GM18526 (cell line): ENCODE measurements around the gene RYK.

Experiments
- POLR2A ChIP-seq: IDR thresholded peaks from 3 replicates; pipeline ENCODE4 v1.6.1; 2011; ENCODE audit not compliant: insufficient read length; ENCODE audit errors: extremely low read depth

RYK gene

DNA sequence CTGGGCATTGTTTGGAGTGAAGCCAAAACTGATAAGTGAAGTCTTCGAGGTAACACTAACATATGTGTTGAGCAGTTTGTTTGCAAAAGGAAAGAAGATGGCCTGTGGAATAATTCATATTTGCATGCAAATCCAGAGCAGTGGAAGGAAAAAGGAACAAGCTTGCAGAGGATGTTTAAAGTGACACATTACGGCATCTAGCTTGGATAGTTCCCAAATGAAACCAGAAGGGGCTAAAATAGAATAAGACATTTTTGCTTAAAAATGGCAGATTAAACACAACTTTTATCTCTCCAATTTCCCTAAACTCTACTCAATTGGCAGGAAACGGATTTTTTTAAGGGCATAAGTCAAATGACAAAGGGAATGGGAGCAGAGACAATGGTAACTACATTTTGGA lies 25.4 kb upstream of the RYK start:
- TF ChIP-seq POLR2A: no peak

- TF ChIP-seq POLR2A: no peak
Measured at GRCh38 chr3:134274571-134274970, 23.9 kb upstream of the RYK start.

DNA sequence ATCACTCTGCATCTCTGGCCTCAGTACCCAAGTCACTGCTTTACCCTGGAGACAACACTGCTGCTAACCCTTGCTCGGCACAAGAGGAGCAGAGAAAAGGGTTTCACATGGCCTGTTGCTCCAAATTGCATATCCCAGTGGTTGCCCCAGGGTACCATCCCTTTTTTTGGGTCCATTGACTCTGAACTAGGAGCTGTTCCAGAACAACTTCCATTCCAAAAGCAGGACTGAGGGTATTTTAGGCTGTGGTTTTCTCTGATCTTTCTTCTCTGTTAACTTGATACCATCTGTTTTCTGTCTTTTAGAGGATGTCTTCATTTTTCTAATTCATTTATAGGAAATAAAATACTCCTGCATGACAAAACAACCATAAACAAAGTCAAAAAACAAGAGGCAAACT lies 17.3 kb upstream of the RYK start:
- no peak for TF ChIP-seq POLR2A

- no peak for TF ChIP-seq POLR2A
Measured at GRCh38 chr3:134260987-134261386, 10.3 kb upstream of the RYK start.

DNA sequence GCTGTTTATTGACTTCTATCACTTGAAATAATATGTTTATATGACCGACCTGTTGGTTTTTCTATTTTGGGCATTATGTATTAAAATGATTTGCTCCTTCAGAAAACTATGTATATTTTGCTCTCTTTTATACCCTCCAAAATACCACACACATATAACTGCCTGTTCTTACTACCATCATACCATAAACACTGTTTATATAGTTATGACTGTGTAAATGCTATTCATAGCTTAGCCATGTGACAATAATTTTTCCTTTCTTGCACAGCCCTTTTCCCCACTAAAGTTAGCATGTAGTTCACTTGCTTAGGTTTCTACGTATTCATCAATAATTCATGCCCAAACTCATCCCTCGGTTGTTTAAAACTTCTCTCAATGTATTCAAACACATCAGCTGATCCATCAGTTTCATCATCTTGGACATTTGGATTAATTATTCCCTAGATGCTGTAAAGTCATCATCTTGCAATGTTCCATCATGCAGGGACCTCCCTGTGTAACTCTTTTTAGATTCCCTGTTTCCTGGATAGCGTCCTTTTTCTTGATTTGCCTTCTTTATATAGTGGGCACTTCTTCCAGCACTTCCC lies 8.2 kb upstream of the RYK start:
- TF ChIP-seq POLR2A: no peak

GRCh38 chr3:134255404-134255803 lies 4.7 kb upstream of the RYK start:
- TF ChIP-seq POLR2A: no peak

GRCh38 chr3:134253475-134254226 lies 3.0 kb upstream of the RYK start:
- no peak for TF ChIP-seq POLR2A

GRCh38 chr3:134252766-134253165 lies 2.1 kb upstream of the RYK start:
- TF ChIP-seq POLR2A: no peak

DNA sequence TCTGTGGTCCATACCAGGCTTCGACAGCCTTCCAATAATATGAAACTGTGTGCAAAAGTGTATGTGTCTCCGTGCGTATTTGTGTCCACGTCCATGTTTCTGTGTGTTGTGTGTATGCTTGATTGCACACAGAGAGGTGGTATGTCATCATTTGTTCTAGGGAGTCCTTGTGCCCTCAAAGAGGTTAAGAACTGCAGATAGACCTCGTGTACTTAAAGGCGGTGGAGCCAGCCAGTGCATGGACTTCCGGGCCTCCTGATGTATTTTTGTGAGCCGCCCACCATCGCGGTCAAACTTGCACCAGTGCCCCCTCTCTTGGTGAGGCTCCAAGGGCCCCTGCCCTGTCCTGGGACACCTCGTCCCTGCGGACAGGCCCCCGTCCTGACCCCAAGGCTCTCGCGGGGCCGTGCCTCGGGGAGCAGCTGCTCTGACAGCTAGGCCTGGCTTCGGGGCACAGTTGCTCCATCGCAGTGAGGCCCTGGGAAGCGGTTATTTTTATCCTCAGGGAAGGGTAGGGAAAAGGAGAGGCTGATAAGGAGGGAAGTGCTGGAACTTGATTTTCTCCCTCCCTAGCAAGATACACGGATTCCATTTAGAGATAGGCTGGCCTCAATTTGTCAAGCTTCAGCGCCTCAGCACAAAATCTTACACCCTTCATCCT lies 1.2 kb upstream of the RYK start:
- no peak for TF ChIP-seq POLR2A

GRCh38 chr3:134249935-134250716 lies 533 bp downstream of the RYK start:
- no peak for TF ChIP-seq POLR2A

GRCh38 chr3:134249296-134249841 lies 1.3 kb downstream of the RYK start:
- TF ChIP-seq POLR2A: no peak

- TF ChIP-seq POLR2A: no peak
Measured at GRCh38 chr3:134244921-134245320, 5.7 kb downstream of the RYK start.

DNA sequence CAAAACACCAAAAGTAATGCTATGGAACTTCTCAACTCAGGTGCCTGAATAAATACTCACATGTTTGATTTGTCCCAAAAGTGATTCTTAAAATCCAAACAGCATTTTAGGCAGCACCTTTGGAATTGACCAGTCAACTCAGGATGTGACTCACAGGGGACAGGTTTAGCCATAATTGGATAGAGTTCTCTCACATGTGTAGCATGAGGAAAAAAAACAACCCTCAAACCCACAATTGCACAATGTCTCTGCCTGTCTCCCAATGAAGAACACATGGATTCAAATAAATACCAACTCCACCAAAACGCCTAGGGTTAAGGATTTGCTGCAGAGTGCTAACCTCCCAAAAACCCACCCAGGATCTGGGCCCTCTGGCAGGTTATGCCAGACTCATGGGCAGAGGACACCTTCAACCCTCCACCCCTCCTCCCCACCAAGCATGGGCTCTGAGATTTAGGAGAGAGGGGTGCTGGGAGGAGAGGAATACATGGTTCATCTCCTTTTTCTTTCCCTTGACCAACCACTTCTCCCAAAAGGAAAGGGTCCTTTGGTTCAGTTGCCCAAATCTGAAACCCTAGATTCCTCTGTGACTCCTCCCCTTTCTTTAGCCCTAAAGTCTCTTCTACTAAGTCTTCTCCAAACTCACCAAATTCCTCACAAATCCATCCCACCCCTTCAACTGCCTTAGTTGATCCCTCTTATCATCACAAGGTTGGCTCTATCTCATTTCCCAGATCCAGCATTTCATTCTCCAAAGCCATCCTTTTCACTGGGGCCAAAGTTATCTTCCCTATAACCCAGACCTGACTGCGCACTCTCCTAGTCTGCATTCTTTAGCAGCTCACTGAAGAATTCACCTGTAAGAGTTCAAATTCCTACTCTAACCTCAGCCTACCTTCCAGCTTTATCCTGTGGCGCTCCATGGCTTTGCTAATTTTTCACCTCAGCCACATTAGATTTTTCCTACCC lies 7.7 kb downstream of the RYK start:
- no peak for TF ChIP-seq POLR2A

GRCh38 chr3:134239538-134239937 lies 11.1 kb downstream of the RYK start:
- no peak for TF ChIP-seq POLR2A
